IMR-90 (cell line): ENCODE measurements around the gene RANBP9. TPM values are rescaled to one million over a fixed set of nuclear protein-coding genes. Genes with fewer than 3 reads are reported as not detected.

Experiments
- ATAC-seq: fragments of 200-7000 bp; cut with Tn5 transposase; 2 replicates; pipeline ENCODE4 v1.9.1; 2020; ENCODE audit warnings: low read depth, mild to moderate bottlenecking, moderate library complexity
- BruUV-seq: library from RNA; stranded (reverse); fragments of 400-500 nt; replicated peaks from 2 replicates; lab custom pipeline; 2021; lab: Mats Ljungman, UMichigan
- CTCF ChIA-PET: fragments of 300-600 bp; formaldehyde crosslinking; extraction: SDS; loops from one replicate; lab custom pipeline; 2021; ENCODE audit warnings: antibody characterized with exemption; lab: Yijun Ruan, JAX
- POLR2A ChIA-PET: fragments of 300-600 bp; sonication (Branson Sonifier 250); formaldehyde crosslinking; loops from one replicate; lab custom pipeline; 2022; ENCODE audit warnings: antibody characterized with exemption; ENCODE audit not compliant: unreplicated experiment; lab: Charles Lee
- DNase-seq: peaks from one replicate; pipeline ENCODE4 v3.0.0; 2013
- H2AFZ ChIP-seq: replicated peaks from 2 replicates; pipeline ENCODE3; 2013; ENCODE audit warnings: low read length, mild to moderate bottlenecking; ENCODE audit not compliant: poor library complexity
- H2AK5ac ChIP-seq: 2 replicates; pipeline ENCODE4 v1.6.1; 2013; ENCODE audit warnings: low read depth, low read length, inconsistent platforms
- H2AK9ac ChIP-seq: replicated peaks from 2 replicates; pipeline ENCODE3; 2013; ENCODE audit warnings: mild to moderate bottlenecking, low read depth, low read length, moderate library complexity; ENCODE audit not compliant: poor library complexity
- H2BK120ac ChIP-seq: 2 replicates; pipeline ENCODE4 v1.6.1; 2013; ENCODE audit warnings: low read depth, low read length, inconsistent platforms
- H2BK15ac ChIP-seq: 3 replicates; pipeline ENCODE4 v1.6.1; 2013; ENCODE audit warnings: low read depth, low read length, inconsistent platforms
- H2BK20ac ChIP-seq: 2 replicates; pipeline ENCODE4 v1.6.1; 2013; ENCODE audit warnings: low read depth, mild to moderate bottlenecking, inconsistent platforms, low read length, moderate library complexity
- H2BK5ac ChIP-seq: 2 replicates; pipeline ENCODE4 v1.6.1; 2013; ENCODE audit warnings: mild to moderate bottlenecking, low read depth, low read length, inconsistent platforms; ENCODE audit not compliant: poor library complexity, severe bottlenecking
- H3K14ac ChIP-seq: replicated peaks from 2 replicates; pipeline ENCODE4 v1.6.1; 2013; ENCODE audit warnings: low read depth, low read length, inconsistent platforms
- H3K18ac ChIP-seq: 2 replicates; pipeline ENCODE4 v1.6.1; 2013; ENCODE audit warnings: low read depth, low read length, control low read depth
- H3K23ac ChIP-seq: 2 replicates; pipeline ENCODE4 v1.6.1; 2013; ENCODE audit warnings: low read depth, low read length, inconsistent platforms
- H3K27ac ChIP-seq: 2 replicates; pipeline ENCODE4 v1.5.1; 2013; ENCODE audit warnings: mild to moderate bottlenecking, control low read depth, low read length; ENCODE audit not compliant: insufficient read depth
- H3K27me3 ChIP-seq: 2 replicates; pipeline ENCODE4 v1.6.1; 2013; ENCODE audit warnings: low read length; ENCODE audit not compliant: control insufficient read depth, insufficient read depth
- H3K36me3 ChIP-seq: 2 replicates; pipeline ENCODE4 v1.6.1; 2013; ENCODE audit warnings: low read length, mixed read lengths; ENCODE audit not compliant: control insufficient read depth, insufficient read depth
- H3K4ac ChIP-seq: 2 replicates; pipeline ENCODE4 v1.6.1; 2013; ENCODE audit warnings: low read depth, low read length, inconsistent platforms
- H3K4me1 ChIP-seq: 2 replicates; pipeline ENCODE4 v1.6.1; 2013; ENCODE audit warnings: low read length, mixed read lengths; ENCODE audit not compliant: control insufficient read depth, insufficient read depth
- H3K4me2 ChIP-seq: 2 replicates; pipeline ENCODE4 v1.6.1; 2013; ENCODE audit warnings: low read depth, mild to moderate bottlenecking, control low read depth, low read length, moderate library complexity
- H3K4me3 ChIP-seq: 2 replicates; pipeline ENCODE4 v1.5.1; 2013; ENCODE audit warnings: low read depth, mild to moderate bottlenecking, control low read depth, low read length, moderate library complexity; ENCODE audit not compliant: insufficient read depth
- H3K56ac ChIP-seq: 2 replicates; pipeline ENCODE4 v1.6.1; 2013; ENCODE audit warnings: low read length, inconsistent platforms; ENCODE audit not compliant: insufficient read depth; ENCODE audit errors: extremely low read depth
- H3K79me1 ChIP-seq, 2 experiments: 2 replicates each; pipeline ENCODE4 v1.6.1; 2013; ENCODE audit warnings: low read length in 2 of 2, inconsistent platforms in 1 of 2, low read depth in 1 of 2
- H3K9ac ChIP-seq: 2 replicates; pipeline ENCODE4 v1.6.1; 2013; ENCODE audit warnings: low read depth, low read length, control low read depth
- H3K9me1 ChIP-seq: 2 replicates; pipeline ENCODE4 v1.6.1; 2013; ENCODE audit warnings: low read length, inconsistent platforms; ENCODE audit not compliant: insufficient read depth
- H3K9me3 ChIP-seq: 2 replicates; pipeline ENCODE4 v1.6.1; 2013; ENCODE audit warnings: low read length; ENCODE audit not compliant: control insufficient read depth, insufficient read depth
- H4K20me1 ChIP-seq: 2 replicates; pipeline ENCODE4 v1.6.1; 2013; ENCODE audit warnings: low read length, inconsistent platforms; ENCODE audit not compliant: insufficient read depth
- H4K5ac ChIP-seq: 2 replicates; pipeline ENCODE4 v1.6.1; 2013; ENCODE audit warnings: mild to moderate bottlenecking, low read depth, low read length, control low read depth
- H4K8ac ChIP-seq, 2 experiments: 2 replicates each; pipeline ENCODE4 v1.6.1; 2013; ENCODE audit warnings: low read depth in 2 of 2, low read length in 2 of 2, control low read depth in 1 of 2, inconsistent platforms in 1 of 2
- H4K91ac ChIP-seq: 2 replicates; pipeline ENCODE4 v1.6.1; 2013; ENCODE audit warnings: low read depth, low read length, inconsistent platforms; ENCODE audit not compliant: insufficient read depth
- BHLHE40 ChIP-seq: fragments of 150-350 bp; IDR thresholded peaks from 2 replicates; pipeline ENCODE4 v1.6.1; 2016; ENCODE audit warnings: mild to moderate bottlenecking, low read depth, low read length
- CEBPB ChIP-seq: IDR thresholded peaks from 2 replicates; pipeline ENCODE4 v1.6.1; 2012; ENCODE audit warnings: low read depth, low read length, improper control_type of control experiment
- CHD1 ChIP-seq: IDR thresholded peaks from 2 replicates; pipeline ENCODE4 v1.6.1; 2012; ENCODE audit warnings: low read depth, low read length, improper control_type of control experiment
- CTCF ChIP-seq: conservative IDR thresholded peaks from 2 replicates; pipeline ENCODE4 v1.5.1; 2012; ENCODE audit warnings: mild to moderate bottlenecking, low read depth, low read length, improper control_type of control experiment
- FOS ChIP-seq: fragments of 150-350 bp; IDR thresholded peaks from 2 replicates; pipeline ENCODE4 v1.6.1; 2016; ENCODE audit warnings: low read depth, low read length
- MAFK ChIP-seq: IDR thresholded peaks from 2 replicates; pipeline ENCODE4 v1.6.1; 2012; ENCODE audit warnings: low read depth, low read length, improper control_type of control experiment
- MAZ ChIP-seq: IDR thresholded peaks from 2 replicates; pipeline ENCODE4 v1.6.1; 2012; ENCODE audit warnings: low read depth, mild to moderate bottlenecking, low read length, improper control_type of control experiment, moderate library complexity, borderline replicate concordance
- MXI1 ChIP-seq: IDR thresholded peaks from 2 replicates; pipeline ENCODE4 v1.6.1; 2012; ENCODE audit warnings: low read depth, mild to moderate bottlenecking, low read length, moderate library complexity, borderline replicate concordance
- NFE2L2 ChIP-seq: fragments of 150-350 bp; IDR thresholded peaks from 2 replicates; pipeline ENCODE4 v1.6.1; 2016; ENCODE audit warnings: low read depth, mild to moderate bottlenecking, low read length
- POLR2A ChIP-seq: IDR thresholded peaks from 2 replicates; pipeline ENCODE4 v1.6.1; 2012; ENCODE audit warnings: mild to moderate bottlenecking, low read depth, low read length
- RAD21 ChIP-seq: IDR thresholded peaks from 2 replicates; pipeline ENCODE4 v1.6.1; 2012; ENCODE audit warnings: low read length, improper control_type of control experiment
- RCOR1 ChIP-seq: IDR thresholded peaks from 2 replicates; pipeline ENCODE4 v1.6.1; 2012; ENCODE audit warnings: mild to moderate bottlenecking, low read length, improper control_type of control experiment; ENCODE audit not compliant: insufficient replicate concordance
- RFX5 ChIP-seq: IDR thresholded peaks from 2 replicates; pipeline ENCODE4 v1.8.0; 2012; ENCODE audit warnings: low read depth, mild to moderate bottlenecking, low read length, moderate library complexity
- SMC3 ChIP-seq: fragments of 150-350 bp; IDR thresholded peaks from 2 replicates; pipeline ENCODE4 v1.6.1; 2016; ENCODE audit warnings: low read depth, mild to moderate bottlenecking, antibody characterized with exemption, low read length, moderate library complexity
- USF2 ChIP-seq: fragments of 150-350 bp; IDR thresholded peaks from 2 replicates; pipeline ENCODE4 v1.6.1; 2017; ENCODE audit warnings: mild to moderate bottlenecking, antibody characterized with exemption, low read length, low read depth
- WGBS, 2 experiments: methylation state at CpG; one replicate each; pipeline versions ENCODE4 v1.1.5 to v1.1.7; 2013; ENCODE audit warnings: missing lambda C conversion rate in 2 of 2; ENCODE audit not compliant: insufficient read length in 1 of 2; ENCODE audit errors: extremely low coverage in 2 of 2; 5-methylcytosine and 5-hydroxymethylcytosine counted together
- dilution Hi-C: fragments of 300-500 bp; cut with HindIII; formaldehyde crosslinking; loops from one replicate; pipeline ENCODE4 v1.14.3; 2018; ENCODE audit warnings: low sequenced_read_pairs; ENCODE audit not compliant: unreplicated experiment
- in situ Hi-C: fragments of 300-500 bp; cut with MboI; formaldehyde crosslinking; loops from 3 replicates; pipeline ENCODE4 v1.14.3; 2019; ENCODE audit warnings: low sequenced_read_pairs, inconsistent platforms, mixed read lengths
- intact Hi-C: fragments of 100-400 bp; cut with micrococcal nuclease; formaldehyde crosslinking; loops from 2 replicates; pipeline ENCODE4 v1.10.0; 2022
- polyA plus RNA-seq, 3 experiments: library from polyadenylated mRNA; depleted of rRNA; stranded (reverse); fragments of >200 nt; gene quantifications; 2 replicates each; pipeline ENCODE4 v1.2.3, GENCODE V29; 2012; ENCODE audit warnings: low replicate concordance in 1 of 3
- total RNA-seq: library from RNA; depleted of rRNA; stranded (reverse); fragments of >200 nt; gene quantifications from 2 replicates; pipeline ENCODE4 v1.2.3, GENCODE V29; 2012
- TF ChIP-seq, protein P1 (sequence below): fragments of 150-350 bp; IDR thresholded peaks from 2 replicates; pipeline ENCODE4 v1.6.1; 2016; ENCODE audit warnings: low read depth, mild to moderate bottlenecking, low read length, moderate library complexity, borderline replicate concordance

RANBP9 gene
- total and polyA plus RNA-seq, 2 of the 4 experiments (the other 2 are of a cell fraction) = 17.7 to 27.8 TPM

GRCh38 chr6:13742961-13743735, 31.5 kb upstream of the RANBP9 start:
- H3K14ac ChIP-seq = no peak overlapping the region
- intact Hi-C loops = no loop called here
- H3K4me2 ChIP-seq = no peak overlapping the region
- H4K20me1 ChIP-seq = no peaks in the 10 kb centered on the region
- H4K8ac ChIP-seq = no peak overlapping the region
- H3K4ac ChIP-seq = no peak overlapping the region
- no peaks in the 10 kb centered on the region for H3K79me1 ChIP-seq
- no peaks in the 10 kb centered on the region for H3K4me1 ChIP-seq
- H3K18ac ChIP-seq = no peak overlapping the region
- H3K27me3 ChIP-seq = no peaks in the 10 kb centered on the region
- H3K56ac ChIP-seq = no peak overlapping the region
- no peak overlapping the region for H3K4me3 ChIP-seq
- no peak overlapping the region for H2AK5ac ChIP-seq
- H3K9me1 ChIP-seq = no peaks in the 10 kb centered on the region
- no peaks in the 10 kb centered on the region for H3K36me3 ChIP-seq
- H3K27ac ChIP-seq = no peak overlapping the region
- in situ Hi-C loops = no loop called here
- no peak overlapping the region for H2AK9ac ChIP-seq
- ChIA-PET CTCF (no interaction called here), POLR2A (no interaction called here)
- no TSS peak for BruUV-seq
- ATAC-seq = no peak
- no peaks in the 10 kb centered on the region for H3K9me3 ChIP-seq
- H2BK5ac ChIP-seq = no peak overlapping the region
- no peak overlapping the region for H2BK120ac ChIP-seq
- no peak overlapping the region for H4K5ac ChIP-seq
- H2BK20ac ChIP-seq = no peak overlapping the region
- WGBS, 2 experiments = 77% methylated on average over 28 of the region's 56 CpGs; no CpG with 5 or more reads in 1 of the 2 experiments
- H3K23ac ChIP-seq = no peak overlapping the region
- TF ChIP-seq MXI1 (no peak), RAD21 (no peak), BHLHE40 (no peak), RFX5 (no peak), SMC3 (no peak), CTCF (no peak), NFE2L2 (no peak), POLR2A (no peak), MAZ (no peak), USF2 (no peak), CEBPB (no peak), MAFK (no peak), RCOR1 (no peak), FOS (no peak), CHD1 (no peak)
- TF ChIP-seq, protein P1, sequence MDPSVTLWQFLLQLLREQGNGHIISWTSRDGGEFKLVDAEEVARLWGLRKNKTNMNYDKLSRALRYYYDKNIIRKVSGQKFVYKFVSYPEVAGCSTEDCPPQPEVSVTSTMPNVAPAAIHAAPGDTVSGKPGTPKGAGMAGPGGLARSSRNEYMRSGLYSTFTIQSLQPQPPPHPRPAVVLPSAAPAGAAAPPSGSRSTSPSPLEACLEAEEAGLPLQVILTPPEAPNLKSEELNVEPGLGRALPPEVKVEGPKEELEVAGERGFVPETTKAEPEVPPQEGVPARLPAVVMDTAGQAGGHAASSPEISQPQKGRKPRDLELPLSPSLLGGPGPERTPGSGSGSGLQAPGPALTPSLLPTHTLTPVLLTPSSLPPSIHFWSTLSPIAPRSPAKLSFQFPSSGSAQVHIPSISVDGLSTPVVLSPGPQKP = no peak
- no peak overlapping the region for H2AFZ ChIP-seq
- no peak for DNase-seq
- H2BK15ac ChIP-seq = no peak overlapping the region
- H4K91ac ChIP-seq = no peak overlapping the region
- dilution Hi-C loops = no loop called here
- H3K9ac ChIP-seq = no peak overlapping the region
